Panc1 (cell line): ENCODE results near the gene DNAJA4.

Source experiments
- CTCF ChIP-seq: fragments of 450-650 bp; IDR thresholded peaks from 2 replicates; pipeline ENCODE4 v1.5.1; 2017; ENCODE audit warnings: mild to moderate bottlenecking
- POLR2AphosphoS5 ChIP-seq: IDR thresholded peaks from 2 replicates; pipeline ENCODE4 v1.6.1; 2012; ENCODE audit warnings: mild to moderate bottlenecking, low read depth, low read length, moderate library complexity
- REST ChIP-seq, 2 experiments: IDR thresholded peaks; 2 replicates each; pipeline ENCODE4 v1.6.1; 2011 to 2012; ENCODE audit warnings: low read depth in 2 of 2, control low read depth in 1 of 2, low read length in 1 of 2, mild to moderate bottlenecking in 1 of 2, moderate library complexity in 1 of 2; ENCODE audit not compliant: insufficient read depth in 1 of 2
- SIN3A ChIP-seq: IDR thresholded peaks from 2 replicates; pipeline ENCODE4 v1.6.1; 2012; ENCODE audit warnings: low read depth, mild to moderate bottlenecking, low read length, moderate library complexity, borderline replicate concordance; ENCODE audit not compliant: insufficient read depth
- TCF7L2 ChIP-seq: IDR thresholded peaks from 2 replicates; pipeline ENCODE4 v1.6.1; 2011; ENCODE audit warnings: mild to moderate bottlenecking, low read depth, low read length, inconsistent platforms

GRCh38 chr15:78239811-78240210 is 24.6 kb upstream of the DNAJA4 start:
- TF ChIP-seq CTCF (no peak), POLR2AphosphoS5 (no peak), REST (IDR thresholded peaks at IDR 0.05; ENCODE audit: insufficient read depth in 1 of 2, low read depth in 2 of 2, low read length in 1 of 2) (no peak), SIN3A (no peak), TCF7L2 (no peak)
